NCI-H1436 (cell line): ENCODE measurements around the gene SH2D5.

Source experiments
- DNase-seq: peaks from one replicate; lab custom pipeline; 2025; lab: John Stamatoyannopoulos, UW

SH2D5 gene

DNA sequence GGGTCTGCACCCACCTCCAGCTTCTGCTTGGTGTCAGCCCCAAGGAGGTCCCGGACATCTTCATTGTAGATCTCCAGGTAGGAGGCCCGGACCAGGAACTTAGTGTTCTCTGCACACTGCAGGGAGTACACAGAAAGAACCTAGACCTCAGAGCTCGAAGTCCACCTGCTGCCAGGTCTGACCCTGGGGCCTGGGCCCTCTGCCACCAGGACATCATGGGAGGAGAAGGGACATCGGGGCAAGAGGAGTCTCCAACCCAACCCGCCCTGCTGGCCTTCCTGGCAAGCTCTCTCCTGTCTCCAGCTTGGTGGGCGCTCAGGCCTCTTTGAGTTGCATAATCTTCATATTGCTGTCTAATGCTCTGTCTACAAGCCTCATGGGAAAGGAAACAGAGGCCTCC, 19.1 kb downstream of the SH2D5 start:
- no peak for DNase-seq

DNA sequence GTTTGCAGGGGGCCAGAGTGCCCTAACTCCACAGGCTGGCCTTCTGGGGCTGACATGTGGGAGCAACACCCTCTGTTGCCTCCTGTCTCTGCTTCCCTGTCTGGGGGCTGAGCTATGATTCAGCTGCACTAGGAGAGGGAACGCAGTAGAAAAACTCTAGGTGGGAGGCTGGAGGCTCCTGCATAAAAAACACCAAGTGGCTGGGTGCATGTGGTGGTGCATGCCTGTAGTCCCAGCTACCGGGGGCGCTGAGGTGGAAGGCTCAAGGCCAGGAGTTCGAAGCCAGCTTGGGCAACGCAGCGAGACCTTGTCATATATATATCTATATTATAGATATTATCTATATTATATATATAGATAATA, 20.3 kb downstream of the SH2D5 start:
- no peak for DNase-seq

DNA sequence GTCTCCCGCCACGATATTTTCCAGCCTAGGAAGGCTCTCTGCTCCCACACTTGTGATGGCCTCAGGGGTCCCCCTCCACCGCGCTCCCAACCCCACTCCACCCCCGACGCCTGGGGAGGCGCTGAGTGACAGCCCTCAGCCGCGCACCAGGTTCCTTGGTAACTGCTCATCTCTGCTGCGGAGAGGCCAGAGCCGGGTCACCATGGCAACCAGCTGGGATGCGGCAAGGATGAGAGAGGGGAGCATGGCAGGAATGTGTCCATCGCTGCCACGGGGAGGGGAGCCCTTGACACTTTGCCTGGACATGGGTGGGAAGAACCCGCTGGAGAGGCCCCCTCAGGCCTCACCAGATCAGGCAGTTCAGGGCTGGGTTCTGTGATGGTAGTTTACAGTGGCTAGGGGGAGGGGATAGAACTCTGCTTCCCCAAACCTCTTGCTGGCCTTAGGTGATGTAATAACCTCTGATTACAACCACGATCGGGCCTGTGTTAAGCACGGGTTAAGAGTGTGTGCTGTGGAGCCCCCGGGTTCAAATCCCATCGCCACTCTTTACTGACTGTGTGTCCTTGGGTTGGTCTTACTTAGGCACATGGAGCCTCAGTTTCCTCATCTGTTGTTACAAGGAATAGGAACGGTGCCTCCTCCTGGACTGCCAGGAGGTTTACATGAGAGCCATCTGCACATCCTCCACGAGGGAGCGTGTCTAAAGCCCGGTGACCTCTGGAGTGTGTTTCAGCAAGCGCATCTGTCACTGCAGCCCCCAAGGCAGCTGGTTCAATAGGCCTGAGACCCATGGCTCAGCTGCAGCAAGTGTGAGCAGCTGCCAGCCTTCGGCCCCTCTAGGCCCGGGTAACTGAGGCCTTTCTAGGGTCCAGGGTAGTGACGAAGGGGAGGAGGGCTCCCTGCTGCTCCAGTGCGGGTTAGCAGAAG, 21.0 kb downstream of the SH2D5 start:
- no peak for DNase-seq

DNA sequence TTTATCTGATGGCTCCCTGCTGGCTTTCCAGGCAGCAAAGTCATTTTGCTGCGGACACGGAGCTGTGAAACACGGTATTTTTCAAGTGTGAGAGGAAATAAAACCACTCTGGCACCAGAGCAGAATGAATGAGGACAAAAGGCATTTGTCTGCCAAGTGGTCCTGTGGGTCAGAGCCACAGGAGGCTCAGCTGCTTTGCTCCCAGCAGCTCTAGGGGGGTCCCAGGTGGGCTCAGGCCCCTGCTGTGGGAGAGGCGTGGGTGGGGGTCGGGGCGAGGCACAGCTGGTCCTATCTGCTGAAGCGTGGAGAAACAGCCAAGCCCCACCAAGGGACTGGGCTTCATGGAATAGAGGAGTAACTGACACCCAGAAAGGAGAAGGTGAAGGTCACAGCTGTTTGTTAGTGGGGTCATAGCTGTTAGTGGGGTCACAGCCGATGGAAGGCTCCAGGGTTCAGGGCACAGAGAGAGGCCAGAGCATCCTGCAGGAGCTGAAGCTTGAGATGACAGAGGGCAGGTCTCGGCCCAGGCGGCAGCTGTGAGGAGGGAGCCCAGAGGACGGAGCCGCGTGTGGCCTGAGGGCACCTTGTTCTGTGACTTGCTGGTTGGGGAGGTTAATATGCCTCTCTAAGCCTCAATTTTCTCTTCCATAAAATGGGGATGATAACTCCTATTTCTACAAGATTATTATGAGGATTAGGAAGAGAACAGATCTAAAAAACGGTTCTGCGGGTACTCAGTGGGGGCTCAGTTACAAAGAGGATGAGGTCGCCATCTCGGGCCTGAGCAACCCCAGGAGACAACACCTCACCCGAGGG, 21.8 kb downstream of the SH2D5 start:
- no peak for DNase-seq

DNA sequence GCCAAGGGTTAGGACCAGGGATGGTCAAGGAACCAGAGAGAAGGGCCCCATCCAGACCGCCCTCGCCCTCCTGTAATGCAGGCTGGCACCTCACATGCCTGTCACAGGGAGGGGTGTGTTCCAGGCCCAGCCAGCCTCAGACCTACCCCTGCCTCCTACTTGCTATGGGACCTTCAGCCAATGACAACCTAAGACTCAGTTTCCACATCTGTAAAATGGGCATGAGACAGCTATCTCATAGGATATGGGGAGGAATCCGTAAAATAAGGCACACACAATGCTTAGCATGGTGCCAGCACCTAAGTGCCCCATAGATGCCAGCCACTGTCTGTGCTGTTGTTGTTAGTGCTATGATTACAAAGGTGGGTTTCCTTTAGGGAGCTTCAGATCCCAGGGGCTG, 22.6 kb downstream of the SH2D5 start:
- no peak for DNase-seq

DNA sequence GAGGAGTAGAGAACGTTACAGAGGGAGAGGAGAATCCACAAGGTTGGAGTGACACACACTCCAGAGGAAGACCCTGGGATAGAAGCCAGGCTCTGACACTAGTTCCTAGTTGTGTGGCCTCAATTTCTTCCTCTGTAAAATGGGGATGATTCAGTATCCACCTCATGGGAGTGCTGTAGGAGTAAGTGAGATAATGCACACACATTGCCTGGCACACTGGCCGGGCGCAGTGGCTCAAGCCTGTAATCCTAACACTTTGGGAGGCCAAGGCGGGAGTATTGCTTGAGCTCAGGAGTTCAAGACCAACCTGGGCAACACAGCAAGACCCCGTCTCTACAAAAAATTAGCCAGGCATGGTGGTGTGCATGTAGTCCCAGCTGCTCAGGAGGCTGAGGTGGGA, 23.6 kb downstream of the SH2D5 start:
- no peak for DNase-seq

DNA sequence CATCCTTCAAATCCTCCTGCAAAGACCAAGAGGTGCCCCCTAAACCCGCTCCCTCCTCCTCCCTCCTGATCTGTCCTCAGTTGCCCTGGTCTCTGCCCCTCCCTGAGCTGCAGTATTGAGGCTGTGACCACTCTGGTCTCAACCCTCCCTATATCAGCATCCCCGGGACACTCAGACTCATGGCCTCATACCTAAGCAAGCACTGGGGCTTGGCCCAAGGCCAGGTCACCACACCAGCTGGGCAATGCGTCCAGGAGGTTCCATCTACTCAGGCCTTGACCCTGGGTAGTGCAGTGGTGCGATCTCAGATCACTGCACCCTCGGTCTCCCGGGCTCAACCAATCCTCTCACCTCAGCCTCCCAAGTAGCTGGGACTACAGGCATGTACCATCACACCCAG, 24.4 kb downstream of the SH2D5 start:
- no peak for DNase-seq

DNA sequence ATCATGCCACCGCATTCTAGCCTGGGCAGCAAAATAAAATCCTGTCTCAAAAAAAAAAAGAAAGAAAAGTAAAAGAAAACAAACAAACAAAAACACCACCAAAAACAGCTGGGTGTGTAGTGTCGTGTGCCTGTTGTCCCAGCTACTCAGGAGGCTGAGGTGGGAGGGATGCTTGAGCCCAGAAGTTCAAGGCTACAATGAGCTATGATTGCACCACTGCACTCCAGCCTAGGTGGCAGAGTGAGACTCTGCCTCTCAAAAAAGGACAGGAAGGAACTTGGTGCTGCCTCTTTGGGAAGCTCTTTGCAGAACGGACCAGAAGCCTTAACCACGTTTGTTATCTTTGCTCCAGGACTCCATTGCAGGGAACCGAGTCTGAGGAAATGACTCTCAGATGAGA, 25.7 kb downstream of the SH2D5 start:
- no peak for DNase-seq

DNA sequence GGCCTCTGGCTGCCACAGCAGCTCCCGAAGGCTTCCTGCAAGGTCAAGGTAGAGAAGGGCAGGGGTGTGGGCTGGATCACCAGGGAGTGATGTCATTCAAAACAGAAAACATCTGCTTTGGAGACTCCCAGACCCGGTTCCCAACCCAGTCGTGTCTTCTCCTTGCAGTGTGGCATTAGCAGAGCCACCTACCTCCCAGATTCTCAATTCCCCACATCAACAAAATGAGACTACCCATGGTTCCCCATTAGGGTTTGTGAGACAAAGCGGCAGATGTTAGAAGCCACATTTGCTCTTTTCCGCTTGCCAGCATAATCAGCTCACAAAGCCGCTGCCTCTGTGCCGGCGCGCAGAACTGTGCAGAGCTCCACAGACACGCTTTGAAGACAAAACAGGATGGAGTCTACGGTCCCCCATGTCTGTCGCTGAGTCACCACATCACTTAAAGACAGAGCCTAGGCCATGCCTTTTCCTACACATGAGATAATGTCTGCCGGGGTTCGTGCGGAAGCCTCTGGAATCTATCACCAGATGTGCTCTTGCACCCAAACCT, 27.2 kb downstream of the SH2D5 start:
- no peak for DNase-seq

DNA sequence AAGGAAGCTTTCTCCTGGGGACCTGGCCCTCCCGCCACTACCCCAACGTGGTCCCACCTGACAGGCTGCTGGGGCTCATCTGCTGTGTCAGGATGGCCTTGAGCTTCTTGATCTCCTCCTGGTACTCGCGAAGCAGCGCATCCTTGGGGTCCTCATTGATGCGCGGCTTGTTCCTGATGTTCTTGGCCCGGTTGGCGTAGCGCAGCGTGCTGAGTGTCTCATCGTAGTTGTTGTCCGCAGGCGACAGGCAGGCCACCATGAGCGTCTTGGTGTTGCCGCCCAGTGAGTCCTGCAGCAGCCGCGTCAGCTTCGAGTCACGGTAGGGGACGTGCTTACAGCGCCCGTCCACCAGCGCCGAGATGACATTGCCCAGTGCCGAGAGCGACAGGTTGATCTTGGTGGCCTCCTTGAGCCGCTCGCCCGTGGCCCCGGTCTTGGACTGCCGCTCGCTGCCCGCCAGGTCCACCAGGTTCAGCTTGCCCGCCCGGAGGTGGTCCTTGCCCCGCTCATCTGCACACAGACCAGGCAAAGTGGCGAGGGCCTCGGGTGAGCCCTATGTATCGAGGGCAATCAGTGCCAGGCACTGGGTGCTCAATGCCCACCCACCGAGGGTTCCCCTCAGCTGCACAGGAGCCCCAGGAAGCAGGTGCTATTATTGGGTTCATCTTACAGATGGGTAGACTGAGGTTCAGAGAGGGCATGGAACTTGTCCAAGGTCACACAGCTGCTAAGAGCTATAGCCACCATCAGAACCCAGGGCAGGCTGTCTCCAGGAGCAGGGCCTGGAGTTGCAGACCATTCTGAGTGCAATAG, 27.9 kb downstream of the SH2D5 start:
- no peak for DNase-seq

DNA sequence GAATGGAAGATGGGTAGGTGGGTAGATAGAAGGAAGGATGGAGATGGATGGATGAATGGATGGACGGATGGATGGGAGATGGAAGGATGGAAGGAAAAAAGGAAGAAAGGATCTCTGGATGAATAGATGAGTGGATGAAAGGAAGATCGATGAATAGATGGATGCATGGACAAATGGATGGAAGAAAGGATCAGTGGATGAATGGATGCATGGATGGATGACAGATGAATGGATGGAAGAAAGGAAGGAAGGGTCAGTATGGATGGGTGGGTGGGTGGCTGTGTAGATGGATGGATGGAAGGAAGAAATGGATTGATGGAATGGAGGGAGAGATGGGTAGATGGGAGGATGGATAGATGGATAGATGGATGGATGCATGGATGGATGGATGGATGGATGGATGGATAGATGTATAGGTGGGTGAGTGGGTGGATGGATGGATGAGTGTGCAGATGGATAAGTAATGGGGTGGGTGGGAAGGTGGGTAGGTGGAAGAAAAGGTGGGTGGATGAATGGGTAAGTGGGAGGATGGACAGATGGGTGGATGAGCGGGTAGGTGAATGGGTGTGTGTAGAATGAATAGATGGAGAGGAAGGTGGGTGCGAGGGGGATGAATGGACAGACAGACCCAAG, 29.3 kb downstream of the SH2D5 start:
- no peak for DNase-seq

DNA sequence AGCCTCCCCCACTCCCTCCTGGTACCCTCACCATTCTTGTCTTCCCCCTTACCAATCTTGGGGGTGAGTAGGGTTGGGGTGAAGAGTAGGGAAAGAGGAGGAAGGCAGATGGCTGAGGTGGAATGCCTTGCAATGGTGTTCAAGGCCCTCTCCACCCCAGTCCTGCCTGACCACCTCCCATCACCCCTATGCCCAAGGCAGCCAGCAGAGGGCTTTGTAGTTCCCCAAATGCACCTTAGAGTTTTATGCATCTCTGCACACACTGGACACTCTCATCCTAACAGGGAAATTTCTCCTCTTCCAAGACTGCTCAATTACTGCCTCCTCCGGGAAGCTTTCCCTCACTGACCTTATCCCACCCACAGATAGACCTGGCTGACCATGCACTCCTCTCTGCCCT, 30.1 kb downstream of the SH2D5 start:
- DNase-seq, result no peak

DNA sequence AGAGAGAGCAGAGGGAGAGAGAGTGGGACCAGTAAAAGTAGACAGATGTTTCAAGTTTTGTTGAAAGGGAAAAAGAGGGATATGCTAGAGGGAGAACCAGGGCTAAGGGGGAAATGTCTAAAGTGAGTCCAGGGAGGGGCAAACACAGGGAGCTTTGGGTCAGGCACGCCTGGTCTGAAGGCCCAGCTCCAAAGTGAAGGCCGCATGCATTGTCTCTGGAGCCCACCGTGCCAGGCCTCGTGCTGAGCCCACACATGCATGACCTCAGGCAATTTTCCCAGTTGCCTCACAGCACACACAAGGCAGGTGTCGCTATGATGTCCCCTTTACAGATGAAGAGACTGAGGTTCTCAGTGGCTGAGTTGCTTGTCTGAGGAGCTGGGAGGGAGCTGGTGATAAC, 30.7 kb downstream of the SH2D5 start:
- no peak for DNase-seq

DNA sequence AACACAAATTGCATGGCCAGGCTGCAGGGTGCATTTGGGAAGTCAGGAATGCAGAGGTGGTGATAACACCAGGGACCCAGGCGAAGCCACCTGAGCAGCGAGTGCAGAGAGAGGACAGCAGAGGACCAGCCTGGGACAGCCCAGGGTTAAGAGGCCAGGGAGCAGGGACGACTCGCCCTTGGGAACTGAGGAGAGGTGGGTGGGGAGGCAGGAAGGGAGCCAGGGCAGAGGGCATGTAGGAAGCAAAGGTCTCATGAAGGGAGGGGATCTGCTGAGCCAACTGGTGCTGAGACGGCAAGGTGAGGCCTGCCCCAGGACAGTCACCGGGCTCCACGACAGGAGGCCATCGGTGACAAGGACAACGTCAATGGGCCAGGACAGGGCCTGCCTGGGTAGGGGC, 31.1 kb downstream of the SH2D5 start:
- DNase-seq, result no peak

DNA sequence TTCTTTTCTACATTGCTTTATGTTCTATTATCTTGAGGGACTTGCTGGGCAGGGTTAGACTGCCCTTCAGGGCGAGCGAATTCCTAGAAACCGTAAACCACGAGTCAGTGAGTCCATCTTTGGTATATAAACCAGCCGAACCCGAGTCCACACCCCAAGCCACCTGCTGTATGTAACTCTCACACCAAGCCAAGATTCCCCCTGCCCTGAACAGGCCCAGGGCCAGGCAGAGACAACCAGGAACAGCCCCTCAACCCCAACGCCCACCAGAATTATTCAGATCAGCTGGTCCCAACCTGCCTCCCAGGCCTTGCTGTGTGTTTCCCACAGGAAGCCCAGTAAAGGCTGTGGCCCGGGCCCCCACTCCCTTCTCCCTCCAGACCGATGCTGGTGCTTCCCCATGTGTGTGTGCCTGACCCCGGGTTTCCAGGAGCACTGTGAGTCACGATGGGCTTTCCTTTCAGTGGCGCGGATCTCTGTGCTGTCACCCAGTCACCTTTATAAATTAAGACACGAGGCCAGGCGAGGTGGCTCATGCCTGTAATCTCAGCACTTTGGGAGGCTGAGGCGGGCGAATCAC, 31.8 kb downstream of the SH2D5 start:
- no peak for DNase-seq

DNA sequence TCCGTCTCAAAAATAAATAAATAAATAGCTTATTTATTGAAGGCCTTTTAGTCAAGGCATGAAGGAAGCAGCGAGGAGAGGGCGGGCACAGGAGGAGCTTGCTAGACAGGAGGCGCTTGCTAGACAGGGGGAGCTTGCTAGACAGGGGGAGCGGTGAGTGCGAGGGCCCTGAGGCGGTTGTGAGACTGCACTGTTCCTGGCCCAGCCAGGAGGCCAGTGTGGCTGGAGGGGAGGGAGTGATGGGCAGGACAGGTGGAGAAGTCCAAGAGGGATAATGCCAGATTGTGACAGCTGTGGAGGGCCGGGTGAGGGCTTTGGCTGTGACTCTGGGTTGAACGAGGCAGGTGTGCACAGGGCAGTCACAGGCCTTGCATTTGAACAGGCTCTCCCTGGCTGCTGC, 32.9 kb downstream of the SH2D5 start:
- DNase-seq, result no peak

DNA sequence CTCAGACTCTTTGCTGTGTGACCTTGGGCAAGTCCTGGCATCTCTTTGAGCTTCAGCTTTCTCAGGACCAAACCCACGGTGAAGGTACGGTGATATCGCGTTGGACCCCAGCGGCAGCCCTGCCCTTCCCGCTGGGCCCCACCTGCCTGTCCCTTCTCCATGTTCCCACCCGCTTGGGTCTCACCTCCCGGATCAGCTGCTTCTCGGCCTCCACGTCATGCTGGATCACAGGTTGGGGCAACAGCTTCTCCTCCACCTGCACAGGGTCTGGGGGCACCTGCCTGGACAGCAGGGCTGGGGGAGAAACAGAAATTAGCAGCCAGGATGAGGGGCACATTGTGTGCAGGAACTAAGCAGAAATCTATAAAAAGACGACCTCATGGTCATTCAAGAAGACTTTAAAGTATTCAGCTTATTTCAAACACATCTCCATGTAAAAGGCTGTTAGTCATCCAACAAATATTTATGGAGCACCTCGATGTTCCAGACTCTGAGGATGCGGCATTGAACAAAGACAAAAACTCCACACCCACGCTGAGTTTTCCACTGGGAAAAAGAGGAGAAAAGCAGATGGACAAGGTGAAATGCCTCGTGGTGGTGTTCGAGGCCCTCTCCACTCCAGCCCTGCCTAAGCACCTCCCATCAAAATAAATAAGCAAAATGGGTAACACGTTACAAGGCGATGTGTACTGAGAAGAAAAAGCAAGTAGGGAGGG, 34.1 kb downstream of the SH2D5 start:
- DNase-seq, result no peak

DNA sequence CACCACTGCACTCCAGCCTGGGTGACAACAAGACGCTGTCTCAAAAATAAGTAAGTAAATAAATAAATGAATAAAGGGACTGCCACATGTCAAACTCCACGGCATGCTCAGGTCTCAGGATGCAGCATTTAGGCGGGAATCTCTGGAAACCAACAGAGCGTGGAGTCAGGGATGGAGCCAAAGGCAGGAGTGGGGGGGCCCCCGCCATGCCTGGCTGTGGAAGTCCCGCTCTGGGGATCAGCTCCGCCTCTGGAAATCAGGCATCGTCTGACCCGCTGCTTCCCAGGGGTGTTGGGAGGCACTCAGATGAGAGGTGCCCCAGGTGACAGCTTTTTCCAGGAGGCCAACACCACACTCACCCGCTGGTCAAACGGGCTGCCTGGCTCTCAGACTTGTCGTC, 34.9 kb downstream of the SH2D5 start:
- no peak for DNase-seq

DNA sequence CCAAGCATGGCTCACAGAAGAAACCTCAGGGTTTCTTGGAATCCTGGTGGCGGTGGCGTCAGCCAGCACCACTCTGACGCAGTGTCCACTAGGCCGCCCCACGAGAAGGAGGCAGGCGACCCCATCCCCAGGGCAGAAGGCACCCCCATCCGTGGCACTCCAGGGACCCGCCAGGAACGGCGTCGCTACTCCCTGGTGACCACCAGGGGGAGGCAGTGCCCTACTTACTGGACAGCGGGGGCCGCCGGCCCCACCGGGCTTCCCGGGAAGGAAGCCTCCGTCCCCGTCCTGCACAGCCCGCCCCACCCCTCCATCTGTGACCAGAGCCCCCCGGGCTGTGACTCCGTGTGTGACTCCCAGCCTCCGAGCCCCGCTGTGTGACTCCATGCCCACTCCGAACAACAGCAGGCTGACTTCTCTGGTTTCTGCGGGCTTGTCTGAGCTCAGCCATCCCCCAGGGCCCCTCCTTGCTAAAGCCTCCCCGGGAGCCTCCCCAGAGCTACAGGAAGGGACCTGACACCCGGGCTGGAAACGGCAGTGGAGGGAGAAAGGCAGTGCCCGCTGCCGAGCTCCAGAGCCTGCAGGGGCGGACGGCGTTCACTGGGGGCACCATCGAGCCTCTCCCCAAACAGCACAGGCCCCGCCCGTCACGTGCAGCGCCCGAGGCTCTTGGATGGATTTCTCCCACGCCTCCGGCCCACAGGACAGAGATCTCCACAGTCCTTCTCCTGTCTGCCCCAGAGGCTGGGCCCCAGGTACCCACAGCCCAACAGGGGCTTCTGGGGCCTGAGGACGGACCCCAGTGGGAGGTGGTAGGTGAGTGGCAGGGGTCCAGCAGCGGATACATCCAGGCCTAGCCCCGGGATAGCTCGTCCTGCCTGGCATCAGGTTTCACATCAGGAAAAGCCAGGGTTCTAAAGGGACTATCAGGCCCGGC, 35.8 kb downstream of the SH2D5 start:
- DNase-seq, result peak; percentile 81

DNA sequence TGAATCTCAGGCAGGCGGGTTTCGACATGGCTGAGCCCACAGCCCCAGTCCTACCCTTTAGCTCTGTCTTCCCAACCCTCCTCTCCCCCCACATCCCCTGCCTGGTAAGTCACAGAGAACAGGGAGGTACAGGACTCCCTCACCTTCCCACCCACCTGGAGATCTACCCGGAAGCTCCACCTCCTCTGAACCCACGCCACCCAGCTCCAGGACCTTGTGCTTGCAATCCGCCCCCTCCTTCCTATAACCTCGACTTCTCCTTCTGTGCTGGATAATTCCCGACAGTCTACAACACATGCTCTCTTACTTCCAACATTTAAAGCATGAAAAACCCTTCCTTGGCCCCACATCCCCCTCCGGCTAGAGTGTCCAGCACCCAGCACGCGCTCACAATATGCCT, 37.0 kb downstream of the SH2D5 start:
- no peak for DNase-seq
